ENCODE results near the gene MAGI2.

DNA sequence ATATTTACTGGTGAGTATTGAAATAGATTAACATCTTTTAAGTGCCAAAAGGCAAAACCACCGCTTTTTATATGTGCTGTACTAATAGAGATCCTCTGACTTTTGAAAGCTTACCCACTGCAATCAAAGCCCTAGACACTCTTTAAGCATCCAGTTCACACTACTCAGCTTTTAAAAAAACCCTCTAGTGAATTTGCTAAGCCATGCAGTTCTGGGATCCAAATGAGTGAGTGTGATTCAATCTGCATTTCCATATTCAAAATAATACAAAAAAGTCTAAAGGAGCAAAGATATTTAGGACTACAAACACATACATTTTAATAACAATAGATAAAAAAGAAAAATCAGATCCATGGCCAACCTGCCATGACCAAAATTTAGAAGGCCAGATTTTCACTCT, 288.2 kb downstream of the MAGI2 start:
- TF ChIP-seq CTCF (conservative IDR thresholded peaks at IDR 0.05; ENCODE audit: low read length): no peak
- no peak for TF ChIP-seq EZH2phosphoT487 (IDR thresholded peaks at IDR 0.05; ENCODE audit: borderline replicate concordance)

Data from Loucy (cell line).